IPS-NIHi7 (cell line): ENCODE data around the gene PSMD11.
A peak's percentile ranks its signal among the peaks of the same experiment; 100 is the strongest.

Experiments used
- DNase-seq: peaks from one replicate; pipeline ENCODE4 v3.0.0; 2012; ENCODE audit warnings: mixed read lengths; ENCODE audit errors: extremely low spot score

The PSMD11 gene

DNA sequence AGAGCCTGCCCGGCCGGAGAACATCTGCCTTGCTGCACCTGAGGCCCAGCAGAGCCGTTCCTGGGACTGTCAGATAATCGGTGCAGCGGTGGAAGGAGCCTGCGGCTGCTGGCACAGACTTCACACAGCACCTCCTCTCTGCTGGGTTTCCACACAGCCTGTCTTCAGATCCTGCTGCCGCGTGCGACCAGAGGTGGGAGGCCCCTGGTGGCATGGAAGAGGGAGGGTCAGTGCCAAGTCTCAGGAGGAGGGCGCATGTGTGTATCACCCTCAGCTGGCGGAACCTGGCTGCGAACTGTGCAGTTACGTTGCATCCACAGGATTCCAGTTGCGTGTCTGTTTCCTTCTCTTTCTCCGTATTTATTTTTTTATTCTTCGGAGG, 45.8 kb downstream of the PSMD11 start:
- no peak for DNase-seq

DNA sequence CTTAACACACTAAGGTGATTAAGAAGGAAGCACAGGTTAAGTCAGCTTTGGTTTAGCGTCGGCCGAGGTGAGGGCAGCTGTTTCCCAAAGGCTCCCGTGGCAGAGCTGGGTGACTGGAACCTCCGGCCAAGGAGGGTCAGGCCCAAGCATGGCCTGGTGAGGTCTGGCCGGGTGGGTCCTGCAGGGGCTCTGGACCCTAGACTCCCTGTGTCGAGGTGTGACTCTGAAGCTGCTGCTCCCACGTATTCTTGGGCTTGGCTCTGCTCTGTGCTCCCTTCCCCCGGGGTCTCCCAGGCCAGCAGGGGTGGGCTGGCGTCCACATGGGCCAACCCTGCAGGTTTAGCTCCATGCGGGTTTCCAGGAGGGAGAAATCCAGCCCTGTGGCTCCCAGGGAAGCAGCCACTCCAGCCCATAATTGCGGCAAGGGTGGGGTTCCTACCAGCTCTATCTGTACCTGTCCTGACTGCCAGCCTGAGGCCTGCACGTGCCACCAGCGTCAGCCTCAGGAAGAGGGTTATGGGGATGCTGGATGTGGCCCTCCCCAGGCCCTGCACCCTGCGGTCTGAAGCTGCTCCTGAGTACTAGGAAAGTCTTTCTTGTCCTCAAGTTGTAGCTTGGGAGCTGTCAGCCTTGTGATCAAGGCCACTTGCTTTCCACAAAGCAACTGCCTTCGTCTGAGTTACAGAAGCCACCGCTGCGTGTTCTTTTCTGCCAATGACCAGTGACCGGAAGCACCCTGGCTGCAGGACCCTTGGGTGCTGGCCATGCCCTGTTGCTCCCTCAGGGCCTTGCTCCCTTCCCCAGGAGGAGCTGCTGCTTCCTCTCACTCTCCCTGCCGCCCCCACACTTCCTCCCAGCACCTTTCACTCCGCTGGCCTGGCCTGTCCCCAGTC, 47.3 kb downstream of the PSMD11 start:
- no peak for DNase-seq

DNA sequence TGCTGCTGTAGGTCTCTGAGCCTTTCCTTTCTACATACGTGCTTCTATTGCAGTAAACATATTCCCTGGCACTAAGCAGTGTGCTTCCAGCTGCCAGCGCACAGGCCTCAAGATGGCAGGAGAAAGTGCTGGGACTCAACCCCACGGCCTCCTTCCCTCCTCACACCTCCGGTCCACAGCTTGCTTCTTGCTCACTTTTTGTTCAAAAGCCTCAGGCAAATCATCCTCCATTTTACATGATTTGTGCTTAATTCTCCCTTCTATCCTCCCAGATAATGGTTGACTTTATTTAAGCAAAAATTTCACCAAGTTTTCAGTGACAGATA, 47.9 kb downstream of the PSMD11 start:
- no peak for DNase-seq

DNA sequence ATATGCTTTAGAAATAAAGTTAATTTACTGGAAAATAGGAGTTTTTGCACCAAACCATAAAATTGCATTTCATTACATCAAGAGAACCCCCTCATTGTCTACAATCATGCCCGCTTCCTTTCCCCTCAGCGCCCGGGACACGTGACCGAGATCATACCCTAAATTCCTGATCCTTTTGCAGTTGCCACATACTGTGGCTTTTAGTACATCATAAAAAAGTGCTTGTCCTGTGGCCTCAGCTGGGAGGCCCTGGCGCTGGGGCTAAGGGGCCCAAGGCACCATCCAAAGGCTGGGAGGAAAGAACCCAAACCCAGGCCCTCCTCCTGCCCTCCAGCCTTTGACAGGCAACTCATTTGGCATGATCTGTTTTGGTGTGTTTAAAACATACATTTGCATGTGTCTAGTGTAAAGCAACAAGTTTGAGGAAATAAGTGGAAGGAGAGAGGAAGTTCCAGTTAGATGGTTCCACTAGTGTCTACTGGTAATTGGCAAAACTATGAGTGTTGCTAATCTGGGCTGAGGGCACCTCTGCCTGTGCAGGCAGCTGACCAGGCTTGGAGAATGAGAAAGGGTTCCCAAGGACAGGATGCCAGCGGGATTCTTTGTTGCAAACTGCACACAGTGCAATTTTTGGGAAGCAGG, 48.5 kb downstream of the PSMD11 start:
- DNase-seq = no peak

- DNase-seq = no peak
These were observed 49.3 kb downstream of the PSMD11 start for GRCh38 chr17:32493571-32493970.

DNA sequence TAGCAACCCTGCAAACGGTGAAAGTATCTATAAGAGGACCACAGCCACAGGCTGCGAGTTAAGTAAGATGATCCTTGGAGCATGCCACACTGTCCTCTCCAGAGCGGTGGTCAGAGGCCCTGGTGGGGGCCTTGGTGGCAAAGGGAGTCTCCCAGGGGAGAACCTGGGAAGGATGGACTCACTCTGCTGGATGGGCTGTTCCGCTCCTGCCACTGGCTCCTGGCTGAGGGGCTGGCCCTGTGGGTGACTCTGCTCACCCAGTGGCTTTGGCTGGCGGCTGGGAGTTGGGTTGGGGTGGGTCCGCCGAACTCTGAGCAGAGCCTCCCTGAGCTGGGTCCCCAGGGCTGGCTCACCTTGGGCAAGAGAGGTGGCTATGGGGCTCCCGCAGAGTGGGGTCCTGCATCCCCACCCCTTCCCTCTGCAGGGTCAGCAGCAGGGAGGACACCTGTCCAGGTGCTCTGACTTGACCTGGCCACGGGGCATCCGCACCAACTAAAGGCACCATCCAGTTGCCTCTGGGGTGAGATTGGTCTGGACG, 49.7 kb downstream of the PSMD11 start:
- DNase-seq = no peak

- no peak for DNase-seq
These were observed 50.5 kb downstream of the PSMD11 start for GRCh38 chr17:32494621-32495358.

DNA sequence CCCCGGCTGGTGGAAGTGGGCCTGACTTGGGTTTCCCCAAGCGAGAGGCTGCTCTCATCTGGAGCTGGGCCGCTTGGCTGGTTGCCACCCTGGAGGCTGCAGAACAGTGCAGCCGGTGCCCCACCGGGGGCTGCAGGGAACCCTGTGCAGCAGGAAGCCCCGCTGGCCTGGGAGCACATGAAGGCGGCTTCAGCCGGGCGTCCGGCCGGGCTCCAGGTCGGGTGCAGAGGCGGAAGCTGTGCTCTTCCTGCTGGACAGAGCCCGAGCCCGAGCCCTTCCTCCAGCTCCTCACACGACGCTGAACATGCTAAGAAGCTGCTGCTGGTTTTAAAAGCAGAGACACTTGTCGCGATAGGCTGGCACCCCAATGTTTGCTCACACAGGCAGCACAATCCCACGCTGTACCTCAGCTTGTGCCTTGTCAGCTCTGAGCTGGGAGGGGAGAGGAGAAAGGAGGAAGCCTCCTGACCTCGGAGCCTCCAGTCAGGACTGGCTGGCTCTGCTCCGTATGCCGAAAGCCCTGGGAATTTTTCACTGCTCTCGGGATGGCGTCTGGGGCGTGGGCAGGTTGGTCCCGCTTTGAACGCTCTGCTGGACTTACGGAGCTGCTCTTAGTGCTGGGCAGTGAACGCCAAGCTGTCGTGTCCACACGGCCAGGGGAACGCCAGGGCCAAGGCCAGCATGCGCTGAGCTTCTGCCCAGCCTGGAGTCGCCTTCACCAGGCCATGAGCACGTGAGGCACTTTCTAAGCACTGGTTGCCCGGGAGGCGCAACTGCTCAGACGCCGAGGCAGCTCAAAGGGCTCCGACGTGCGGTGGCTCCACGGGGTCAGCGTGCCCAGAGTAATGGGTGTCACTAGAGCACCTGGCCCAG, 51.3 kb downstream of the PSMD11 start:
- DNase-seq = no peak

GRCh38 chr17:32496395-32497073, 52.2 kb downstream of the PSMD11 start:
- no peak for DNase-seq

- DNase-seq = no peak
These were observed 53.3 kb downstream of the PSMD11 start for GRCh38 chr17:32497431-32498205.

- DNase-seq = peak; percentile 55
These were observed 54.1 kb downstream of the PSMD11 start for GRCh38 chr17:32498391-32498790.

DNA sequence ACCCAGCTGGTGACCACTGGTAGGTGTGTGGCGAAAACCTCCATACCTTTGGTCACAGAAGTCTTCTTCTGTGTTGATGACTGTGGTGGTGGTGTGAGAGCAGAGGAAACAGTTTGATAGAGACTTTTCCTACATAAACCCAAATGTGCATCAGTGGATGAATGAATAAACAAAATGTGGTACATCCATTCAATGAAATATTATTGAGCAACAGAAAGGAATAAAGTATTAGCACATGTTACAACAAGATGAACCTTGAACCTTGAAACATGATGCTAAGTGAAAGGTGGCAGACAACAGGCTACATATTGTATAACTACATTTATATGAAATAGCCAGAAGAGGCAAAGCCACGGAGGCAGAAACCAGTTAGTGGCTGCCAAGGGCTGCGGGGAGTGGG, 57.7 kb downstream of the PSMD11 start:
- DNase-seq = no peak

- DNase-seq = no peak
These were observed 58.4 kb downstream of the PSMD11 start for GRCh38 chr17:32502710-32503109.

GRCh38 chr17:32503251-32504165, 59.2 kb downstream of the PSMD11 start:
- no peak for DNase-seq

DNA sequence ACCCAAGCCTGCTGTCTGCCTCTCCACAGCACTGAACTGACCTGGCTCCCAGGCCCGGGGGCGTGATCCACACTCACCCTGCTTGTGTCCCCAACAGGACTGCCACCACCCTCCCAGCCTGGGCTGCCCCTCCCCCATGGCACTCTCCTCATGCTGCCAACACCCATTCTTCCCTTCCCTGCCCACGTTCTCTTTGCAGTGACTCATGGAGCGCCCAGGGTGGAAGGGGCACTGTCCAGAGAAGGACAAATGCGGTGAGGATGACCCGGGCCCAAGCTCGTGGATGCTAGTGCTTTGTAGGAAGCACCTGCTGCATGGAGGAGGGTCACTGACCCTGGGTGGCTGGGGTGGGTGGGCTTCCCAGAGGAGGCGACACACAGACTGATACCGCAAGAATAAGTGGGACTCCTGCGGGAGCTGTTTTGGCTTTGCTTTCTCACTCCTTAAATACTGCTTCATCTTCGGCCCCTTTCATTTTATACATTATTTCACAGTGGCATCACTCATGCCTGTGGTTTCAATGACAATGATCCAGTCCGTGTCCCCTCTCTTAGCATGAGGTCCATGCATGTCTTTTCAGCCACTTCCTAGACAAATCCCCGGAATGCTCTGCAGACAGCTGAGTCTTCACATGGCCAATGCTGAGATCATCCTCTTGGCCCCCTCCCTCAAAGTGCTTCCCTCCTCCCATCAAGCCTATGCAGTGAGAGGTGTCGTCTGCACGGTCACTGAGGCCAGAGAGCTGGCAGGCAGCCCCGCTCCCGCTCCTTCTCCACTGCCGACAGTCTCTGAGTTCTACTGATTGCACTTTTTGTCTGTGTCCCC, 60.1 kb downstream of the PSMD11 start:
- DNase-seq = no peak

- no peak for DNase-seq
These were observed 64.6 kb downstream of the PSMD11 start for GRCh38 chr17:32508926-32509325.

- no peak for DNase-seq
These were observed 66.2 kb downstream of the PSMD11 start for GRCh38 chr17:32510466-32510865.

GRCh38 chr17:32512328-32512727, 68.0 kb downstream of the PSMD11 start:
- no peak for DNase-seq
